ENCODE measurements around the gene HMGXB3.

GRCh38 chr5:150057052-150057451 lies 56.5 kb downstream of the HMGXB3 start:
- TF ChIP-seq SUZ12 (IDR thresholded peaks at IDR 0.05; ENCODE audit: extremely low read depth, insufficient read depth, insufficient read length) (no peak), ZNF274 (IDR thresholded peaks at IDR 0.05; ENCODE audit: low read depth, low read length) (no peak)

All from NT2/D1 (cell line).